ENCODE measurements around the gene PCOLCE2.

The PCOLCE2 gene, protein sequence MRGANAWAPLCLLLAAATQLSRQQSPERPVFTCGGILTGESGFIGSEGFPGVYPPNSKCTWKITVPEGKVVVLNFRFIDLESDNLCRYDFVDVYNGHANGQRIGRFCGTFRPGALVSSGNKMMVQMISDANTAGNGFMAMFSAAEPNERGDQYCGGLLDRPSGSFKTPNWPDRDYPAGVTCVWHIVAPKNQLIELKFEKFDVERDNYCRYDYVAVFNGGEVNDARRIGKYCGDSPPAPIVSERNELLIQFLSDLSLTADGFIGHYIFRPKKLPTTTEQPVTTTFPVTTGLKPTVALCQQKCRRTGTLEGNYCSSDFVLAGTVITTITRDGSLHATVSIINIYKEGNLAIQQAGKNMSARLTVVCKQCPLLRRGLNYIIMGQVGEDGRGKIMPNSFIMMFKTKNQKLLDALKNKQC

DNA sequence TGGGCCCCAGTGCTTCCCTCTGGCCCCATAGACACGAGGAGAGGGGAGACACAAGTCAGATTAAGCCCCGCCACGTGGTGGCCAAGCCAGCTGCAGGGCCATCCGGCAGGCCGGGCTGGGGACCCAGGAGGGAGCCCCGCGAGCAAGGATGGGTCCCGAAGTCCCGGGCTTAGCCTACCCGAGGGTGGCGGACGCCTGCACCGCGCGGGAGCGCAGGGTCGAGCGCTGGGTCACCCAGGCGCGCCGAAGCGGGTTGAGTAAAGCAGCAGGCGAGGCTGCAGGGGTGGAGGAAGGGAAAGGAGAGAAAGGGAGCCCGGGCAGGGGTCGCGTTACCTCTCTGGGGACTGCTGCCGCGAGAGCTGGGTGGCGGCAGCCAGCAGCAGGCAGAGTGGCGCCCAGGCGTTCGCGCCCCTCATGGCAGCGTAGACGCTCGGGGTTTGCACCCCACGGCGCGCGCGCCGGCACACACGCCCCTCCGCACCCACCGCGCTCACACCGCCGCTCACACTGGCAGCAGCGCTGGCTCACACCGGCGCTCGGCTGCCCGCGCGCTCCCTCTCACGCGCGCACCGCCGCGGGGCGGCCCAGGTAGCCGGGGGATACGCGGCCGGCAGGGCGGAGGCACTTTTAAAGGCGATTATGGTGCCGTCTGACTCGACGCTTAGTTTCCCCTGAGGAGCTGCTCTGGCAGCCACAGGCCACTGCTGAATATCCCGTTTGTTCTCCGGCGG, at the start of gene PCOLCE2:
PCOLCE2 (minus strand) TSS at position 603 of the 731 bp plus-strand sequence; CDS start at position 416, 187 bp downstream.
- peak; percentile 16 for DNase-seq

DNA sequence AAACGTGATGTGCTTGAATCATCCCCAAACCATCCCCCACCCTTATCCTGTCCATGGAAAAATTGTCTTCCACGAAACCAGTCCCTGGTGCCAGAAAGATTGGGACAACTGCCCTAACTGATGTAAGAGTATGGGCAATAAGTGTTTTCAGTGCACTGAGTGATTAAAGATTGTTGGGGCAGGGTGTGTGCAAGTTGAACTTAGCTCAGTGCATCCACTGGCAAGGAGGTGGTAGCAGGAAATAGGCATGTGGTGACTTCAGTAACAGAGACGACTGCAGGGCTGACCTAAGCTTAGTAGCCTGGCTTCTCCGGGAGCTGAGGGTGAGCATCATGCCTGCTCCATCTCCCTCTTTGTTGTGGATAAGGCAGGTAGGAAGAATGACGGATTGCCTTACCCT, 47.1 kb upstream of the PCOLCE2 start:
- DNase-seq = no peak

DNA sequence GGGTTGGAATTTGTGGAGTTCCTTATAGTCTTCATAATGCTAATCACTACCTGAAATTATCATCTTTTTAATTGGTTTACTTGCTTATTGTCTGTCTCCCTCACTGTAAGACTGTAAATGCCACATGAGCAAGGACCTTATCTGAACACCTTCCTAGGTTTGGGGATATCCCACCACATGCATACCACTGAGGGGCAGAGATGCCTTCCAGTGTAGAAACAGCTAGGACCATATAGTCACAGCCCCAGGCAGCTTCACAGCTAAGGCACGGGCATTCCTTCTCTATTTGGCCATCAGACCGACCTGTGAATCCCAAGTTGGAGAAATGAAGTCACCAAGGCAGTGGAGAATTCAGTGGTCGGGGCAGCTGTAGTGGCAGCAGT, 46.0 kb upstream of the PCOLCE2 start:
- no peak for DNase-seq

DNA sequence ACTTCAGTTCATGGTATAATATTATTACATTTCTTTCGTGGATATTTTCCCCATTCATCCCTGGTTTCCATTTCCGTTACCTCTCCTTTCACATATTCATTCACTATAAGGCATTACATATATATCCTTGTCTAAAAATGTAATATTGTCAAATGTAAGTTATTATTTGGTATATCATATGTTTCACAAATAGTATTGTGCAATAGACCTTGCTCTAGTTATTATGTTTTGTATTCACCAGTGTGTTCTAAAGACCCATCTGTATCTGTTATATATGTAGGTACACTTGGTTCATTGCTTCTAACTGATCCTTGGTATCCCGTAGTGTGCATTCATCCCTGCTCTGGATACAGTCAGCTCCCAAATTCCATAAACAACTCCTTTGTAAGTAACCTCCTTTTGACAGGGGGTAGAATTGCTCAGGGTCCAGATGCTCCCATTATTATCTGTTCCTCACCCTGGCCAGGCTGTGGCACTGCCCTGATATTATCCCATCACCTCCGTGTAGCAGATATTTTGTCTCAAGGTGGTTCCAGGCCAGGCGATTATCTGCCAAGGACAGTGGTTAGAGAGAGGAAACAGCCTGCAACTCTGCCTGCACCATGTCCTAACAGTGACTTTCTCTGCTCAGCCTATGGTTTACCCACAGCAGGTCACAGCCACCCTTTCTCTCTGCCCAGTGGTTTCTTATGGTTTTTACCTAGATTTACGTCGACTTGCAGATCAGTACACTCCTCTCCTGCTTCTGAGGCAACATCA, 45.4 kb upstream of the PCOLCE2 start:
- DNase-seq = no peak

DNA sequence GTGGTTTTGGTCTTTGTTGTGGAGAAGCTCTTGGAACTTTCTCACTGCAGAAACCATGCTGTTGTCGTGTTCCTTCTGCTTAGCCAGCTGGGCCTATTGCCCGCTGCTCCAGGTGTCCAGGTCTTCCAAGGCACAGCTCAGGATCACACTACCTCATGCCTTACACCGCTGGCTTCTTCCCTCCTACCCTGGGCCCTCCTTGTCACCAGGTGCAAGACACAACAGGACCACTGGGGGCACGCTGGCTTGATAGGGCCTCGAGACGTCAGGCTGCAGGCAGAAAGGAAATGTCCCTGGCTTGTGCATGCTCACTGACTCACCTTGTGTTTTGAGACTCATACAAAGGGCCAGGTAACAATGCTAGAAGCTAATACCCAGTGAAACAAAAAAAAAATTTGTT, 42.3 kb upstream of the PCOLCE2 start:
- no peak for DNase-seq

DNA sequence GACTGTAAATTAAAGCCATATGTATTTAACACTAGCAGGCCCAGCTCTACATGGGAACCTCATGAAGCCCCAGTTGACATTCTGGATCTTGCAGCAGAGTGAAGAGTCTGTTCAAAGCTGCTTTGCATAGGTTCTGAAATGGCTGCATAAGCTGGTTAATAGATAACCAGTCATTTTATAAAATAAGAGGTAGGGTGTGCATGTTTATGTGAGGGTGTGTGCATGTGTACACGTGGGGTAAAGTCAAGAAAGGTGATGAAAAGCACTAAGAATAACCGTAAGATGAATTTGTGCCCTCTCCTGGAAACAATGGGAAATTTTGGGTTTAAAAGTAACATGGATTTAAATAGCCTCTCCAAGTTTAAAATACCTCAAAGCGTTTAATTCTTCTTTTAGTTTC, 41.6 kb upstream of the PCOLCE2 start:
- no peak for DNase-seq

DNA sequence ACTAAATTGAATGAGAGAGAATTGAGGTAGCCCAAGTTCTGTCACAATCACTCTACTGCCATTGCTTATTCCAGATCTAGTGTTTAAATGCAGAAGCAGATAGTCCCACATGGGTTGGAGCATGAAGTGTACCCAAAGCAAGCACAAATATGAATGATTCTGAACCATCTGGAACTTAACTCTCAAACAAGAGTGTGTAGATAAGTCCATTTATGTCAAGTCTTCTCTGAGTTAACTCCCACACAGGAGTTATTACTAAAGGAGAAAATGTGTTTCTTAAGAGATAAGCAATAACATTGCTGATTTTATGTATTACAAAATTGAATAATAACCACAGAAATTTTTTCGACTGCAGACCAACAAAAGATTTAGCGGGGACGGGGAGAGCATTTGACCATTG, 41.0 kb upstream of the PCOLCE2 start:
- DNase-seq = no peak

DNA sequence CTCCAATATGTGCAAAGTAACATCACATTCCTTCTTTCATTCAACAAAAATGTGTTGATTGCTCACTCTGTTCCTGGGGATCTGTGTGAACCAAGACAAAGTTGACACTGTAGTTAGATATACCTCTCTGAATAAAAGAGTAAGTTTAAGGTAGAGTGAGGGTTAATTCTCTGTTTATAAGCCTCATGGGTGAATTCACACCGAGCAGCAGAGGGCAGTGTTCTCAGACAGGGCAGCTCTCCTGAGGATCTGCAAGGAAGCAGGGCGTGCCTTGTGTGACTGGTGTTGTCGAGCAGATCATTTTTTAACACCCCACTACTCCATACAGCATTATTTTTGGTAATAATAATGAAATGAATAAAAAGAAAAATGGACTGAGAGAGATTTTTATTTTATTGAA, 40.2 kb upstream of the PCOLCE2 start:
- peak; percentile 21 for DNase-seq

DNA sequence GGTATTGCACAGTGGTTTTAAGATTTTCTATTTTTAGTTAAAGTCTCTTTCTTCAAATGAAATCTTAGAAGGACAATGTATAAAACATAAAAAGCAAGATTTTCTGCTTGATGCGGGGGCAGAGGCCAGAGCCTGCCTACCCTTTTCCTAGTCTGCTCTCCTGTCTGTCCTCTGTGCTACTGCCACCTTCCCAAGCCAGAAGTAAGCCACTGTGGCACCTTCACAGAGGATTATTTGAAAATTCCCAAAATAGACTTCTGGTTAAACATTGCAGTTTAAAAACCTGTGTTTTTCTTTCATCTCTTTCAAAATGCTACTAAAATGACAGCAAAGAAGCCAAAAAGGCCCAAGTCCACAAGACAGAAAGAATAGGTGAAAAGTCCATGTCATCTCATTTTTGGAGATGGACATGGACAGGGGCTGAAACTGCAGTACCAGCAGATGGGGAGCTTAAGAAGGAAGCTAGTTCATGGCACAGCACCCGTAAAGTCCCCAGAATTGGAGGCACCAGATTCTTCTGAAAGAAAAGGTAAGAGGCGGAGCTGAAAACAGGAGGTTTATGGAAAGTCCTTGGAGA, 37.6 kb upstream of the PCOLCE2 start:
- DNase-seq = no peak

DNA sequence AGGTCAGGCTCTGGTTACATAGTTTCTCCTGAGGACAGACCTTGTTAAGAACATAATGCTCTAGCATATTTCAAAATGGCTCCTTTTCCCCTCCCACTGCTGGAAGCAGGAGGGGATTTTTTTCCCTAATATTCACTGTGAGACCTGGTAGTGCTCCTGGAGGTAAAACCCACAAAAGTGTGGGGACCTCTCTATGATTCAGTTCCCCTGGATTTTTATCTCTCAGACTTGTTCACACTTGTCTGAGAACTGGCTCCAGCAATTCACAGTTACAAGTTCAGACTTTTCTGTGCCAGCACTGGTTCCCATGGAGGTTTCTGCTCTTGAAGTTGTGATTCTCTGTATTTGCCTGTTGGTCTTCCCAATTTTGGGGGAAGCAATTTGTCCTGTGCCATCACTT, 36.3 kb upstream of the PCOLCE2 start:
- DNase-seq = no peak

DNA sequence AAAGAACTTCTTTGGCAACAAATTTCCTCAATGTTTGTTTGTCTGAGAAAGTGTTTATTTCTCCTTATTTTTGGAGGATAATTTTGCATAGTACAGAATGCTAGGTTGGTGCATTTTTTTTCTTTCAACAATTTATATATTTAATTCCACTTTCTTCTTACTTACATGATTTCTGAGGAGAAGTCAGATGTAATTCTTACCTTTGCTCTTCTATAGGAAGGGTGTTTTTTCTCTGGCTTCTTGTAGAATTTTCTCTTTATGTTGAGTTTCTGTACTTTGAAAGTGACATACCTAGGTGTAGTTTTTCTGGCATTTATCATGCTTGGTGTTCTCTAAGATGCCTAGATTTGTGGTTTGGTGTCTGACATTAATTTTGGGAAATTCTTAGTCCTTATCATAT, 34.8 kb upstream of the PCOLCE2 start:
- no peak for DNase-seq

DNA sequence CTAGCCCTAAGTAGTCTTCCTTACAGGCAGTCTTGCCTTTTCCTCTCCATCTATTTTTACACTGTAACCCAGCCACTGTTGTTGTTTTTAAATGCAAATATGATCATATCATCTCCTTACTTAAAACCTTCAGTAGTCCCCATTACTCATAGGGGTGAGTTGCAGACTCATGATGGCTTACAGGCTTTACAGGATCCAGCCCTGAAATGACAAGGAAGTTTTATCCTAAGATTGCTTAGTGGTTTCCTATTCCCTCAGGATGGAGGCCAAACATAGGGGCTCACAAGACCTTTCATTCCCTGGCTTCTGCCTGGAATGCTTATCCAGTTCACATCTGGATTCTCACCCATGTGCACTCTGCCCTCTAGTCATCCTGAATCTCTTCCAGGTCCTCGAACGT, 27.7 kb upstream of the PCOLCE2 start:
- no peak for DNase-seq

DNA sequence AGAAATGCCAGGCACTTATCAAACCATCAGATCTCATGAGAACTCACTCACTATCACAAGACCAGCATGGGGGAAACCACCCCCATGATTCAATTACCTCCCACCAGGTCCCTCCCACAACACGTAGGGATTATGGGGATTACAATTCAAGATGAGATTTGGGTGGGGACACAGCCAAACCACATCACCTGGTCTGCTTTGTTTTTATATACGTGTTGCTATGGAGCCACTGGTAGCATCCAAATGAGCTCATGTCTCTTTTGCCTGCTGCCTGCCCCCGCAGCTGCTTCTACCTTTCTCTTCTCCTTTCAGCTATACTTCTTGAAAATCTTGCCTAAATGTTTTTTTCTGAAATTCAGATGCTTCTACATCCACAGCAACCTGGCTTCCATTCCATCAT, 26.8 kb upstream of the PCOLCE2 start:
- no peak for DNase-seq

DNA sequence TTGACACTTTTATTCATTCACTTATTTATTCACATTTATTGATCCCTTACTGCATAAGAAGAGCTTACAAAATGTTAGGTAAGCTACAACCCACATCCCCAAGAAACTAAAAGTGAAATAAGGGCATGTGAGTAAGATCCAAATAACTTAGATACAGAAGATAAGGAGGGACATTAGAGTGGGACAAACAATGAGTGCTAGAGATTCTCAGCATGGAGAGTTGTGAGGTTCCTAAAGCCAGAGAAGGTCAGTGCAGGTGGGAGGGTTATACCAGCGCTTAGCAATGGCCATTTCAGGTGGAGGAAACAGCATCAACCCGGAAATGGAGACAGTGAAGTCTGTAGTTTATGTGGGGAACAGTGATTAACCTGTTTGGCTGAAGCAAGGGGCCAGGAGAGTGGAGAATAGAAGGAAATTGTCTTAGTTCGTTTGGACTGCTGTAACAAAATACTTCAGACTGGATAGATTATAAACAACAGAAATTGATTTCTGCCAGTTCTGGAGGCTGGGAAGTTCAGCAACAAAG, 25.5 kb upstream of the PCOLCE2 start:
- DNase-seq = no peak

DNA sequence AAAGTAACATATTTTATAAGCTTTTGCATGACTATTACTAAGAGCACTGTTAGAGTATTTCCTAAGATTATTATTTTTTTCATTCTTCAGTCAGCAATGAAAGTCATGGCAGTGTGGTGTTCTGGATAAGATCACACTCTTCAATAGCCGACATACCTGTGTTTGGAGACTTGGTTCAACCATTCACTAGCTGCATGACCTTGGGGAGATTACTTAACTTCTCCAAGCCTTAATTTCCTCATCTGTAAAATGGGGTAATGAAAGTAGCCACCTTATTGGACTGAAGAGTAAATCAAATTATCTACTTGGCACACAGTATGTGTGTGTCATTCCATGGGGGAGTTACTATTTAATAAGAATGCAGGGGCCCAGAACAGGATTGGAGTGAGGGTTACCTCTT, 24.5 kb upstream of the PCOLCE2 start:
- no peak for DNase-seq

DNA sequence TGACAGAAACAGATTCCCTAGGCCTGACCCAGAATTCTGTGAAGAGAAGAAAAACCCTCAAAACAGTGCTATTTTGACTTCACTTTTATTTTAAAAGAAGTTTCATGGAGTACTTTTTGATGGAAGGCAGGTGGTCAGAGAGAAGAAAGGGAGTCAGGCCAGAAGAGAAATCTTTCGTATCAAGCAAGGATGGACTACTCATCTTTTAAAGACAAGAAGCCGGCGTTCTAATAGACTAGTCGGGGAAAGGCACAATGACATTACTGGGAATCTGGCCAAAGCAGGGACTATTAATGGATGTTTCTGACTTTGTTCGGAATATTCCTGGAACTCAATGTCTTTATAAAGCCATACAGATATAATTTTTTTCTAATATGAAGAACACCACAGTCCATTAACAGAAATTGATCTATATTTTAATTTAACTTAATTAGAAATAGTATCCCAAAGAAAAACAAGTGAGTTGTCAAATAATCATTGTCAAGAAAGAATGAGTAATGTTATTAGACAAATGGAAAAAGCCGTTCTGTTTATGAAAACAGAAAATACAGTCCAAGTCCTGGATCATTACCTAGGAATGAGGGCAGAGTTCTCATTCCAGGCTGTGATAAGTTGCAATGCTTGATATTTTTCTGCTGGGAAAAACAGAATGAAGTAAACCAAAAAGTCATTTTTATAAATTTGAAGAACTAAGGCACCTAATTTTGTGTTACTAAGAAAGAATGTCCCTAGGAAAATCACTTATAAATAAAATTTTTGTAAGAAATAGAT, 23.7 kb upstream of the PCOLCE2 start:
- no peak for DNase-seq

DNA sequence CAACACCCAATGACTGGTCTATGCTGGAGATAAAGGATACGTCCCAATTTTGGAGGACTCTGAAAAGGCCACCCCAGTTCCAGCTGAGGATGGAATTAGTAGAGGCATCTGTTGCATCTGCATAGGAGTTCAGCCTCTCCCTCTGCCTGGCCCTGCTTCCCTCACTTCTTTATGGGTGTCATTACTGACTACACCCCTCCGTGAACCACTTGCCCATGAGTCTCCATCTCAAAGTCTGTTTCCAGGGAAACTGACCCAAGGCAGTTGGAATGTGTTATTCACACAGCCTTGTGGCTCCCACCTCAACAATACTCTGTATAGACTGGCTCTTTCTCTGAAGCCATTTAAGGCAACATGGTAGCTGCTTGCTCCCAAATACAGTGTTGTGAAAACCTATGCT, 21.4 kb upstream of the PCOLCE2 start:
- DNase-seq = no peak

DNA sequence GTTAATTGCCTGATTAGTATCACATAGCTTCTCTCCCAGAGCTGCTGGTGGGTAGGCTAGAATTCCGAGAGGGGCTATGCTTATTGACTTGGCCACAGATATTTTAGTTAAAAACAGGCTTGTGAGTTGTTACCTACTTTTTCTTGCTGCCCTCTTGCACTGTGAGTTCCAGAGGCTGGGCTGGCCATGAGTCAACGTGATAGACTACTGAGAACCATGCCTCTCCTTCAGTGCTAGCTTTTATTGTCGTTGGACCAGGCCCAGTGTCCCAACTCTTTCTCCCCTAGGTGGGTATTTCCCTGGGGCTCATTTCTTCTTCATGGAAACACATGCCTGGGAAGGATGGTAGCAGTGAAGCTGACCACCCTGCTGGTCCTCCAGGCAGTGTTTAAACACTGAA, 20.4 kb upstream of the PCOLCE2 start:
- DNase-seq = no peak

DNA sequence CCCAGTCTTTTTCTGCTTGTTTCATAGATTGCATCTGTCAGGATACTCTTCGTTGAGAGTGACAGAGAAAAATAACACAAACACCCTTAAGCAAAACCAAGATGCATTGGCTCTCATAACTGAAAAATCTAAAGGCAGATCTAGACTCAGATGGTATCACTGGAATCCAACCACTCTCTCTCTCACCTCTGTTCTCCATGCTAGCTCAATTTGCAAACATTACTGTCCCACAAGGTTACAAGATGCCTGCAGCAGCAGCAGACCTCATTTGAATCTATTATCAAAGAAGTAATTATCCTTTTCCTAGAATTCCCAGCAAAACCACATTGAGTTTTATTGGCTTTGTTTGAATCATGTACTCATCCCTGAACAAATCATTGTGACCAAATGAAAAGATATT, 19.1 kb upstream of the PCOLCE2 start:
- no peak for DNase-seq

DNA sequence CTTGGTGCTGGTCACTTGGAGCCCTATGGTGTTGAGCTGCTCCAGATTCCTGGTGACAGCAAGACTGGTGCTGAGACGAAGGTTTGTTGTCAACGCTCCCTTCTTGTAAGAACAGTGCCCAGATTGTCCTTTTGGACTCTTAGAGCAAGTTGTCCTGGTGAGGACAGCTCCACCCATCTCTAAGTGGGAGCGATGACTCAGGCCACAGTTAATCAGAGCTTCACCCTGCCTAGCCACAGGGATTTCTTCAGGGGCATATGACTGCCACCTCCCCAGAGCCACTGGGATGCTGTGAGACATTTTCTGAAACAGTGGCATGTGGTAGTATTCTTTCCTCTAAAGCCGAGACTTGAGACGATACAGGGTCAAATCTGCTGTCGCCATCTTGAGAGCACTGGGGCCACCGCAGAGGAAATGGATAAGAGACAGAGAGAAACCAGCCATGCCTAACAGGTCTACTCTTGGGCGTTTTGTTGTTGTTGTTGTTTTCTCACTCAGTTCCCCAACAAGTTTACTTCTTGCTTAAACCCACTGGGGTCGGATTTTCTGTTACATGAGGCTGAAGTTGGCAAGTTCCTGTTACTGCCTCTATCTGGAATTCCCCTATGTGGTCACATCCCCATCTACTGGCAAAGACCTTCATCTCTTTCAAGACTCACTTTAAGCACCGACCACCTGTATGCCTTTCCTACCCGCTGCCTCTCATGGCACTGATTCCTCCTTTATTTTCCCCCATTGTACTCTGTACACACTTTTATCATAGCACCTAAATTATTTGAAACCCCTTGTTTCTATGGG, 16.0 kb upstream of the PCOLCE2 start:
- no peak for DNase-seq

DNA sequence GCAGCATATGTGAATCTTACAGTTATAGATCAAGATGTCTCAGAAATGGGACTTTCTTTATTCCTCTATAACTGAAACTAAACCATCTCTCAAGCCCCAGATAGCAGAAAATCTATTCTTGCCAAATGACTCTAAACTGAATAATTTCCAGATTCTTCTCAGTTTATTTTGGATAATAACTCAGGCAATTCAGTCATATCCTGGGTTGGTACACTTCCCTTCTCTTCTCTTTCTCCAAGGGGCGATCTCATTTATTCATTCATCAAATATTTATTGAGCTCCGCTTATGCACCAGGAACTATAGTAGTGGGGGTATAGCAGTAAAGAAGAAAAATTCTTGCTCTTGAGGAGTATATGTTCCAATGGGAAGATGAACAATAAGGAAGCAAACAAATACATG, 13.5 kb upstream of the PCOLCE2 start:
- DNase-seq = no peak
